GM18511 (cell line): ENCODE measurements around the gene ALG12.

Source experiments
- ATAC-seq: cut with Tn5 transposase; IDR thresholded peaks from one replicate; pipeline ENCODE4 v1.9.1; 2021; ENCODE audit warnings: mild to moderate bottlenecking, moderate library complexity; ENCODE audit not compliant: unreplicated experiment

The ALG12 gene

DNA sequence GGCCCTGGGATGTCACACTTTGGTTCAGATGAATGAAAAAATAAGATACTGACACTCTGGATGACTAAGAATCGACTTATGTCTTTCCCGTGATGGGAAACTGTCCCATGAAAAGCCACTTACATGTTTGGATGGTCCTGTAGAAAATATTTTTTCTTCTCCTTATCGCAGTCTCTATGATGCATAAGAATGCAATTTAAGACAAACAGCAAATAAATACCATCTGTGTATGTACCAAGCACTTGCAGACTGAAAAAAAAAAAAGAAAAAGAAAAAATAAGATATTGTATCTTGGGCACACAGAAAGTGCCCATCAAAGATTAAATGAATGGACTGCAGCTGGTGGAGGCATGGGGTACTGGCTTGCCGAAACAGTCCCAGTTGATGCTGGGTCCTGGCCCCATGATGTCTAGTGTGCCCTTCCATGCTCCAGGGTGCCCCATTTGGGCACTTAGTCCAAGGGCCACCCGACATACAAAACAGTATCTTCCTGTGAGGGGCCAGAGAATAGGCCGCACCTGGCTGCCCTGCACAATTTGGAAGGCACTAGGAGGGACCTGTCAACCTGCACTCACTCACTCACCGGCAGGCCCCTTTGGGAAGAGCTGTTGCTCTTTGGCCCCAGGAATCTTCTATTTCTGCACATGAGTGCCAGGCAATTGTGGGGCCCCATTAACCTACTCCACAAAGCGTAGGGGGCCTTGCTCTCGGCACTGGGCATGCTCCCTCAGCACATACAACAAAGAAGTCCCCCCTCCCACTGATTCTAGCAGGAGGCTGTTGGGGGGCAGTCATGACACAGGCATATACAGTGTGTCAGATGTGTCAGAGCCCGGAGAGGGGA is 67.1 kb downstream of the ALG12 start:
- ATAC-seq: no peak
